Liver (tissue), 9 donors: ENCODE results near the gene SH3TC2. TPM values are rescaled to one million over a fixed set of nuclear protein-coding genes. Genes with fewer than 3 reads are reported as not detected.

Experiments used
- DNase-seq: peaks from one replicate; pipeline ENCODE4 v3.0.0-alpha.2; 2017; ENCODE audit warnings: low spot score
- H3K27ac ChIP-seq, 2 donors: one replicate each; pipeline ENCODE4 v1.7.0; 2013; ENCODE audit warnings: inconsistent platforms in 2 of 2, low read length in 2 of 2, control low read depth in 1 of 2, low read depth in 1 of 2, mild to moderate bottlenecking in 1 of 2
- H3K27me3 ChIP-seq, 4 donors: one replicate each; pipeline versions ENCODE4 v1.6.1 to v1.7.0; 2013; ENCODE audit warnings: low read length in 3 of 4, inconsistent platforms in 1 of 4, mild to moderate bottlenecking in 1 of 4, moderate library complexity in 1 of 4; ENCODE audit not compliant: control insufficient read depth in 4 of 4, insufficient read depth in 4 of 4
- H3K36me3 ChIP-seq, 4 donors: one replicate each; pipeline versions ENCODE4 v1.6.1 to v1.7.0; 2013; ENCODE audit warnings: low read length in 3 of 4, mild to moderate bottlenecking in 3 of 4, low read depth in 1 of 4, moderate library complexity in 1 of 4; ENCODE audit not compliant: control insufficient read depth in 4 of 4, insufficient read depth in 3 of 4
- H3K4me1 ChIP-seq, 4 donors: one replicate each; pipeline versions ENCODE4 v1.6.1 to v1.7.0; 2013; ENCODE audit warnings: low read length in 3 of 4, mild to moderate bottlenecking in 3 of 4, moderate library complexity in 1 of 4; ENCODE audit not compliant: control insufficient read depth in 4 of 4, insufficient read depth in 4 of 4
- H3K4me3 ChIP-seq, 3 donors: one replicate each; pipeline versions ENCODE4 v1.6.1 to v1.7.0; 2013; ENCODE audit warnings: low read length in 3 of 3, control low read depth in 1 of 3, low read depth in 1 of 3, mild to moderate bottlenecking in 1 of 3
- H3K9ac ChIP-seq, 2 donors: one replicate each; pipeline ENCODE4 v1.7.0; 2013; ENCODE audit warnings: low read length in 2 of 2, mild to moderate bottlenecking in 2 of 2, moderate library complexity in 2 of 2, control low read depth in 1 of 2, low read depth in 1 of 2
- H3K9me3 ChIP-seq, 4 donors: one replicate each; pipeline versions ENCODE4 v1.6.1 to v1.7.0; 2013; ENCODE audit warnings: low read length in 3 of 4; ENCODE audit not compliant: control insufficient read depth in 4 of 4
- EGR1 ChIP-seq, 2 donors: IDR thresholded peaks; 2 replicates each; pipeline ENCODE4 v1.6.1; 2016 to 2018; ENCODE audit warnings: antibody characterized with exemption in 2 of 2, low read depth in 2 of 2
- FOXA1 ChIP-seq: IDR thresholded peaks from 2 replicates; pipeline ENCODE4 v1.6.1; 2016; ENCODE audit warnings: antibody characterized with exemption
- GABPA ChIP-seq, 2 donors: IDR thresholded peaks in 1 of 2; conservative IDR thresholded peaks in 1 of 2; 2 replicates each; pipeline ENCODE4 v1.6.1; 2016; ENCODE audit warnings: antibody characterized with exemption in 2 of 2, mild to moderate bottlenecking in 1 of 2, moderate library complexity in 1 of 2
- JUND ChIP-seq, 2 donors: IDR thresholded peaks; 2 replicates each; pipeline ENCODE4 v1.6.1; 2016; ENCODE audit warnings: antibody characterized with exemption in 2 of 2
- NR2F2 ChIP-seq: IDR thresholded peaks from 2 replicates; pipeline ENCODE4 v1.6.1; 2016; ENCODE audit warnings: antibody characterized with exemption
- RAD21 ChIP-seq, 2 donors: IDR thresholded peaks; 2 replicates each; pipeline ENCODE4 v1.6.1; 2016; ENCODE audit warnings: antibody characterized with exemption in 2 of 2, mild to moderate bottlenecking in 2 of 2
- SP1 ChIP-seq: IDR thresholded peaks from 2 replicates; pipeline ENCODE4 v1.6.1; 2018; ENCODE audit warnings: antibody characterized with exemption, mild to moderate bottlenecking
- TAF1 ChIP-seq: conservative IDR thresholded peaks from 2 replicates; pipeline ENCODE4 v1.6.1; 2016; ENCODE audit warnings: antibody characterized with exemption, mild to moderate bottlenecking
- YY1 ChIP-seq: IDR thresholded peaks from 2 replicates; pipeline ENCODE4 v1.6.1; 2016; ENCODE audit warnings: antibody characterized with exemption, mild to moderate bottlenecking
- WGBS: extraction: QIAGEN DNeasy Blood & Tissue Kit; methylation state at CpG from one replicate; pipeline ENCODE4 v1.1.7; 2013; 5-methylcytosine and 5-hydroxymethylcytosine counted together
- polyA plus RNA-seq, 2 donors: library from polyadenylated mRNA; stranded (reverse) in 1 of 2; unstranded in 1 of 2; fragments of 200-250 nt in 1 of 2; fragments of >200 nt in 1 of 2; fragmentation: Nextera tagmentation in 1 of 2; extraction: Ambion mirVana in 1 of 2; gene quantifications; one replicate each; pipeline versions ENCODE4 v1.2.1 to v1.2.3, GENCODE V29; 2013 to 2015
- total RNA-seq, 2 donors: library from RNA; depleted of rRNA; stranded (reverse); fragments of >200 nt; gene quantifications; one replicate each; pipeline ENCODE4 v1.2.3, GENCODE V29; 2014
- TF ChIP-seq, protein P1 (sequence below): fragments of 150-350 bp; IDR thresholded peaks from 2 replicates; pipeline ENCODE4 v1.5.1; 2017; ENCODE audit warnings: improper control_type of control experiment, low read depth, low read length; ENCODE audit not compliant: missing input control
- TF ChIP-seq, protein P2 (sequence below): IDR thresholded peaks from 2 replicates; pipeline ENCODE4 v1.6.1; 2016; ENCODE audit warnings: antibody characterized with exemption
- donor health status: healthy.
- donor health status: healthy.
- donor health status: healthy.
- donor health status: healthy.
- donor health status: healthy.

SH3TC2 gene
- total and polyA plus RNA-seq, 4 donors, result 0.31 to 6.2 (median 0.57) TPM

DNA sequence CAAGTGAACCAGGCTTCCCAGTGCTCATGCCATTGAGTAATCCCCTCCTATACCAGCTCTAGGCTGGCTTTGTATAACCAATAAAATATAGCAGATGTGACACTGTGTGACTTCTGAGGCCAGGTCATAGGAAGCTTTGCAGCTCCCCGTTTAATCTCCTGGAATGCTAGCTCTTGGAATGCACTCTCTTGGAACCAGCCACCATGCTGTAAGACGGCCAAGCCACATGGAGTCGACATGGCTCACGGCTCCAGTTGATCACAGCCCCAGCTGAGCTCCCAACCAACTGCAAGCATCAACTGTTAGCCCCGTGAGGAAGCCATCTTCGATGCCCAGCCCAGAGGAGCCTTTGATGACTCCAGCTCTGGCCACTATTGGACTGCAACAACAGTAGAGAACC, 74.5 kb downstream of the SH3TC2 start:
- H3K9me3 ChIP-seq, result no peaks in the 10 kb centered on the region
- H3K27ac ChIP-seq, result no peak overlapping the region
- H3K36me3 ChIP-seq, result no peaks in the 10 kb centered on the region
- no peaks in the 10 kb centered on the region for H3K4me1 ChIP-seq
- no peak overlapping the region for H3K9ac ChIP-seq
- H3K27me3 ChIP-seq, result no peaks in the 10 kb centered on the region
- no peak for TF ChIP-seq YY1
- TF ChIP-seq FOXA1, result no peak
- TF ChIP-seq, protein P1, sequence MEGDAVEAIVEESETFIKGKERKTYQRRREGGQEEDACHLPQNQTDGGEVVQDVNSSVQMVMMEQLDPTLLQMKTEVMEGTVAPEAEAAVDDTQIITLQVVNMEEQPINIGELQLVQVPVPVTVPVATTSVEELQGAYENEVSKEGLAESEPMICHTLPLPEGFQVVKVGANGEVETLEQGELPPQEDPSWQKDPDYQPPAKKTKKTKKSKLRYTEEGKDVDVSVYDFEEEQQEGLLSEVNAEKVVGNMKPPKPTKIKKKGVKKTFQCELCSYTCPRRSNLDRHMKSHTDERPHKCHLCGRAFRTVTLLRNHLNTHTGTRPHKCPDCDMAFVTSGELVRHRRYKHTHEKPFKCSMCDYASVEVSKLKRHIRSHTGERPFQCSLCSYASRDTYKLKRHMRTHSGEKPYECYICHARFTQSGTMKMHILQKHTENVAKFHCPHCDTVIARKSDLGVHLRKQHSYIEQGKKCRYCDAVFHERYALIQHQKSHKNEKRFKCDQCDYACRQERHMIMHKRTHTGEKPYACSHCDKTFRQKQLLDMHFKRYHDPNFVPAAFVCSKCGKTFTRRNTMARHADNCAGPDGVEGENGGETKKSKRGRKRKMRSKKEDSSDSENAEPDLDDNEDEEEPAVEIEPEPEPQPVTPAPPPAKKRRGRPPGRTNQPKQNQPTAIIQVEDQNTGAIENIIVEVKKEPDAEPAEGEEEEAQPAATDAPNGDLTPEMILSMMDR, result no peak
- TF ChIP-seq, protein P2, sequence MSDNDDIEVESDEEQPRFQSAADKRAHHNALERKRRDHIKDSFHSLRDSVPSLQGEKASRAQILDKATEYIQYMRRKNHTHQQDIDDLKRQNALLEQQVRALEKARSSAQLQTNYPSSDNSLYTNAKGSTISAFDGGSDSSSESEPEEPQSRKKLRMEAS, result no peak
- TF ChIP-seq SP1, result no peak
- no peak for TF ChIP-seq NR2F2
- no peak for TF ChIP-seq EGR1 (IDR thresholded peaks at IDR 0.05; ENCODE audit: low read depth in 2 of 2)
- no peak for DNase-seq
- no peak overlapping the region for H3K4me3 ChIP-seq
- 85% methylated on average over 6 of the region's 6 CpGs for WGBS

GRCh38 chr5:148986636-148987035, 76.2 kb downstream of the SH3TC2 start:
- Histone ChIP-seq H3K9ac (no peak overlapping the region), H3K27me3 (no peaks in the 10 kb centered on the region), H3K4me3 (no peak overlapping the region), H3K4me1 (no peaks in the 10 kb centered on the region), H3K27ac (no peak overlapping the region), H3K9me3 (no peaks in the 10 kb centered on the region), H3K36me3 (no peaks in the 10 kb centered on the region)
- TF ChIP-seq GABPA (IDR thresholded peaks at IDR 0.05 in 1 of 2, conservative IDR thresholded peaks at IDR 0.05 in 1 of 2) (no peak), SP1 (no peak), TAF1 (no peak), FOXA1 (no peak), YY1 (no peak), JUND (IDR thresholded peaks at IDR 0.05) (no peak), NR2F2 (no peak)
- TF ChIP-seq, protein P1, result no peak
- WGBS, result 88% methylated on average over 2 of the region's 2 CpGs
- no peak for DNase-seq

DNA sequence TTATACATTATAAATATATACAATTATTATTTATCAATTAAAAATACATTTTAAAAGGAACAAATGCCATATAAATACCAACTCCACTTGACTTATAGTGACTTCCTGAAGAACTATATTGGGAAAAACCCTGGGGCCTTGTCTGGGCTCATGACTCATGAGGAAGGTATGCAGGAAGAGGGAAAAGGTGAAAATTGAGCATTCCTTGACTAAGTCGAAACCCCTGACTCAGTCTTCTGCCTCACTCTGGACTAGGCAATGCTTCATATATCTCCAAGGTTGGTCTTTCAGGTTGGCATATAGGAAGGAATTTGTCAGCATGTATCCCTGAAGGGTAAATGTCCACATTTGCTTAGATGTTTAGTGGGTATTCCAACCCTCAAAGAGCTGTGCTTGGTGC, 78.5 kb downstream of the SH3TC2 start:
- H3K27me3 ChIP-seq, result no peaks in the 10 kb centered on the region
- TF ChIP-seq RAD21 (IDR thresholded peaks at IDR 0.05), result no peak
- no peaks in the 10 kb centered on the region for H3K36me3 ChIP-seq
- no peak overlapping the region for H3K9ac ChIP-seq
- H3K4me3 ChIP-seq, result no peak overlapping the region
- no peaks in the 10 kb centered on the region for H3K4me1 ChIP-seq
- no peak overlapping the region for H3K27ac ChIP-seq
- no peak for DNase-seq
- no peaks in the 10 kb centered on the region for H3K9me3 ChIP-seq
- 85% methylated on average over 1 of the region's 1 CpG for WGBS
